ENCODE data around the gene CTPS1. TPM values are rescaled to one million over a fixed set of nuclear protein-coding genes. Genes with fewer than 3 reads are reported as not detected.

The CTPS1 gene
- total RNA-seq = 10 to 100 TPM in 2 of 4 donors, 1 to 10 TPM in 2; 3.9 to 16.4 (median 10.6) TPM

DNA sequence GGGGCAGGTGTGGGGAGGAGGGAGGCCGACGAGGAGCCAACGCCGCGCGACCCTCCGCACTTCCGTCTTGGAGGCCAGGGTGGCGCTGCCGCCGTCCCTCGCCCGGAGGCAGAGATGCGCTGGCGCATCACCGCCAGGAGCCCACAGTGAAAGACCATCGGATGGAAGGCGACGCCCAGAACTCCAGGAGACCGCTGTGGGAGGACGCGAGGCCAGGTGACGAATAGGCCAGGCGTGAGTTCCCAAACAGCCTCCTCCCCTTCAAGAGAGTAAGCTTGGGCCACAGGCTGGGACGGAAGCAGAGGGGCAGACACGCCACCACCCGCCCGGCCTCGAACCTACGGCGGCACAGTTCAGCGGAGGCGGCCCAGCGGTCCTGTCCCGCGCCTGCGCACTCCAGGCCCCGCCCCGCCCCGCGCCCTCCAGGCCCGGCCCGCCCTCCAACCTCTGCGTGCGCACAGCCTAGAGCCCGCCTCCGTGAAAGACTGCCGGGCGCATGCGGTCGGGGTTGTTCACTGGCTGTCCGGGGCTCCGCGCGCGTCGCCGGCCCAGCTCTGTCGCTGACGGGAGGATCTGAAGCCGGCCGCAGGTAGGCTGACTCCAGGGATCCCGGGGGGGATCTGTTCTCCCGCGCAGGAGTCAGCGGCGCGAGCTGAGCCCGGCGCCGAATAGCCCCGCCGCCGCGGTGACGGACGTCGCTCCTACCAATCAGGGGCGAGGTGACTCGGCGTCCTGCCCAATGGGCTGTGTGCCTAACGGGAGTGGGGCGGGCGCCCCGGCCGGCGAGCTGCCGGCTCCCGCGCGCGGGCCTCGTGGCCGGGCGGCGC, at the start of gene CTPS1:
Gene CTPS1 (plus strand): TSS at position 456 of the 827 bp plus-strand sequence. CDS start 3,595 bp downstream, outside the sequence.
- no peak for TF ChIP-seq CTCF (IDR thresholded peaks at IDR 0.05; ENCODE audit: low read depth)

DNA sequence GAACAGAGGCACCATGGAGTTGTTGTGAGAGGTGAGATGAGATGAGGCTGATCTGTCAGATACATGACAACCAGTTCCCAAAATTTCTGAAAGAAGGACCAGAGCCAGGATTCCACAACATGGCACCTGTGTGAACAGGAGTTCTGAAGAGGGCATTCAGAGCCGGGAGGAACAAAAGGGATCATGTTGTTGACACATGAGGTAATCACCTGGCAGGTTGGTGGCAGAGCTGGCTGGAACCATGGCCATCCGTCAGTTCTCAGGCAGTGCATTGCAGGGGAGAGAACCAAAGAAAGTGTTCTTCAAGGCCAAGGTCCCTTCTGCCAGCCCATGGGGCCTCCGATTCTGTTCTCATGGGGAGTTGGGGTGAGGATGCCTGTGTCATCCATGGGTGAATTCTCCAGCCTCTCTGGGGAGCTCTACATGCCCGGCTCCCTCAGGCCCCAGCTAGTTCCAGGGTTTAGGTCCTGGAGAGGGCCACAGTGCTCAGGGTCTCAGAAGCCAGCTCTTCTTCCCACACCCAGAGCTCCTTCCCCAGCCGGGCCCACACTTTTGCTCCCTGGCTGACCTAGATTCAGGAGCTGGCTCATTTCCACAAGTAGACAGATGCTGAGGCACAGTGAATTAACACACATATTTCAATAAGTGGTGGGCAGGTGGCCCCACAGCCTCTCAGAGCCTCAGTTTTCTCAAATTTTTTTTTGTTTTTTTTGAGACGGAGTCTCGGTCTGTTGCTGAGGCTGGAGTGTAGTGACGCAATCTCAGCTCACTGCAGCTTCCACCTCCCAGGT, 49.1 kb upstream of the CTPS1 start:
- TF ChIP-seq CTCF (IDR thresholded peaks at IDR 0.05; ENCODE audit: low read depth) = no peak

DNA sequence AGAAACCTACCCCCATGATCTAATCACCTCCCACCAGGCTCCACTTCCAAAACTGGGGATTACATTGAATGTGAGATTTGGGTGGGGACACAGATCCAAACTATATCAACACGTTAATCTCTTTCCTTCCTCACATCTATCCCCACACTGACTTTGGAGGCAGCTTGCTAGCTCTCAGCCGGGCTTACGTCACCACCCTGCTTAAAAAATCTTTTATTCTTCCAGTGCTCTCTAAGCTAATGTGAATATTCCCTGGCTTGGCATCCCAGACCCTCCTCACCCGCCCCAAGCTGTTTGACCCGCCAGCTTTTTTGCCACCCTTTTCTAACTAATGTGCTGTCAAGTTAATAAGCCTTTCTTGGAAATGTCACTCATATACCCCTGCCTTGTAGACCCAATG, 47.9 kb upstream of the CTPS1 start:
- no peak for TF ChIP-seq CTCF (IDR thresholded peaks at IDR 0.05; ENCODE audit: low read depth)

DNA sequence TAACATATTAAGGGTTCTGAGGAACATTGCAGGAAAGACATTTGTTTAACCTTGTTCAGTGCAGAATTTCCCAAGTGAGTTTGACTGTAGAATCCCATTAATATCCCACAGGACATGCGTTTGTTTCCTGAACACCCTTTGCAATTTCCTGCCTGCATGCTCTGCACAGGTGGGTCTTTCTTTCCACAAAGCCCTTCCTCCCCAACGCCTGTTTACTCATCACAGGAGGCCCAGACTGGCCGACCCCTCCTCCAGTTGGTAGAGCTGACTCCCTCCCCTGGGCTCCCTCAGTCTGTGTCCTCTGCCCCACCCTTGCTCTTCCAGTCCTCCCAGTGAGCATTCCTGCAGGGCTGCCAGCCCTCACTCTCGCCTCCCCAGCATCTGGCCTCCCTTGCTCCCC, 47.5 kb upstream of the CTPS1 start:
- TF ChIP-seq CTCF (IDR thresholded peaks at IDR 0.05; ENCODE audit: low read depth) = no peak

- TF ChIP-seq CTCF (IDR thresholded peaks at IDR 0.05; ENCODE audit: low read depth) = no peak
Observed at GRCh38 chr1:40936931-40937339, 42.6 kb upstream of the CTPS1 start.

GRCh38 chr1:40938393-40938792, 41.1 kb upstream of the CTPS1 start:
- no peak for TF ChIP-seq CTCF (IDR thresholded peaks at IDR 0.05; ENCODE audit: low read depth)

Data from subcutaneous adipose tissue (tissue), 4 donors.